ENCODE results near the gene CHRNA10.

- TF ChIP-seq CTCF (IDR thresholded peaks at IDR 0.05; ENCODE audit: poor library complexity, severe bottlenecking) (no peak), EZH2 (IDR thresholded peaks at IDR 0.05; ENCODE audit: borderline replicate concordance, insufficient read depth, low read length, poor library complexity, severe bottlenecking) (no peak)
Measured at GRCh38 chr11:3637201-3637600, 34.0 kb downstream of the CHRNA10 start.
